H1 (cell line): ENCODE data around the gene OR3A2. TPM values are rescaled to one million over a fixed set of nuclear protein-coding genes. Genes with fewer than 3 reads are reported as not detected.

Experiments used
- CTCF ChIA-PET: fragments of 300-600 bp; sonication (Branson Sonifier 250); formaldehyde crosslinking; loops from one replicate; lab custom pipeline; 2021; ENCODE audit not compliant: partially characterized antibody; lab: Charles Lee
- POLR2A ChIA-PET: fragments of 300-600 bp; sonication (Branson Sonifier 250); formaldehyde crosslinking; loops from one replicate; lab custom pipeline; 2021; ENCODE audit warnings: inconsistent platforms; ENCODE audit not compliant: partially characterized antibody; lab: Charles Lee
- DNase-seq, 2 experiments: peaks; one replicate each; pipeline versions ENCODE4 v3.0.0 to v3.0.0-alpha.2; 2010 to 2022; ENCODE audit warnings: low spot score in 2 of 2, low read depth in 1 of 2, mixed read lengths in 1 of 2
- FAIRE-seq: peaks from 2 replicates; lab custom pipeline; 2011; peaks lifted over from hg19 to GRCh38; lab: Jason Lieb, UNC
- H2AFZ ChIP-seq: 2 replicates; pipeline ENCODE4 v1.8.1; 2012; ENCODE audit warnings: low read length, inconsistent platforms
- H2AK5ac ChIP-seq: 2 replicates; pipeline ENCODE4 v1.6.1; 2013; ENCODE audit warnings: low read depth, low read length
- H2BK120ac ChIP-seq: replicated peaks from 2 replicates; pipeline ENCODE3; 2013; ENCODE audit warnings: low read depth, low read length, inconsistent platforms
- H2BK12ac ChIP-seq: 2 replicates; pipeline ENCODE4 v1.6.1; 2013; ENCODE audit warnings: low read depth, low read length
- H2BK15ac ChIP-seq: 2 replicates; pipeline ENCODE4 v1.6.1; 2013; ENCODE audit warnings: low read length
- H2BK20ac ChIP-seq: 2 replicates; pipeline ENCODE4 v1.6.1; 2013; ENCODE audit warnings: low read length
- H2BK5ac ChIP-seq: 2 replicates; pipeline ENCODE4 v1.6.1; 2013; ENCODE audit warnings: low read depth, low read length
- H3K14ac ChIP-seq: 2 replicates; pipeline ENCODE4 v1.6.1; 2013; ENCODE audit warnings: inconsistent platforms; ENCODE audit not compliant: insufficient read length
- H3K18ac ChIP-seq: 2 replicates; pipeline ENCODE4 v1.6.1; 2013; ENCODE audit warnings: low read length; ENCODE audit errors: extremely low read depth
- H3K23ac ChIP-seq: 2 replicates; pipeline ENCODE4 v1.6.1; 2013; ENCODE audit warnings: inconsistent platforms; ENCODE audit not compliant: insufficient read length
- H3K23me2 ChIP-seq: 2 replicates; pipeline ENCODE4 v1.6.1; 2013; ENCODE audit warnings: low read depth, low read length
- H3K27ac ChIP-seq: 2 replicates; pipeline ENCODE4 v1.6.1; 2011; ENCODE audit warnings: low read depth, low read length, inconsistent platforms
- H3K27me3 ChIP-seq, 4 experiments: replicated peaks in 1 of 4; 1 replicate in 1 of 4; 2 replicates in 3 of 4; pipeline versions ENCODE4 v1.6.1 to v1.8.1; 2011 to 2013; ENCODE audit warnings: low read length in 3 of 4, mild to moderate bottlenecking in 3 of 4, inconsistent platforms in 2 of 4, mixed read lengths in 2 of 4, moderate library complexity in 1 of 4; ENCODE audit not compliant: control insufficient read depth in 3 of 4, insufficient read depth in 3 of 4; ENCODE audit errors: extremely low read depth in 1 of 4
- H3K36me3 ChIP-seq, 4 experiments: 2 replicates each; pipeline versions ENCODE4 v1.6.1 to v1.8.1; 2011 to 2013; ENCODE audit warnings: mild to moderate bottlenecking in 4 of 4, low read length in 3 of 4, moderate library complexity in 2 of 4, control low read depth in 1 of 4, inconsistent platforms in 1 of 4; ENCODE audit not compliant: insufficient read depth in 4 of 4, control insufficient read depth in 2 of 4
- H3K4ac ChIP-seq: replicated peaks from 2 replicates; pipeline ENCODE3; 2013; ENCODE audit warnings: low read length, low read depth, mixed read lengths, inconsistent platforms; ENCODE audit not compliant: insufficient read length
- H3K4me1 ChIP-seq, 4 experiments: replicated peaks in 1 of 4; 1 replicate in 1 of 4; 2 replicates in 3 of 4; pipeline versions ENCODE4 v1.6.1 to v1.8.1; 2011 to 2013; ENCODE audit warnings: low read length in 3 of 4, inconsistent platforms in 2 of 4, mixed read lengths in 1 of 4; ENCODE audit not compliant: insufficient read depth in 4 of 4, control insufficient read depth in 3 of 4
- H3K4me2 ChIP-seq, 2 experiments: 2 replicates each; pipeline versions ENCODE4 v1.6.1 to v1.8.1; 2011 to 2013; ENCODE audit warnings: low read depth in 2 of 2, low read length in 2 of 2, control low read depth in 1 of 2, inconsistent platforms in 1 of 2, mild to moderate bottlenecking in 1 of 2; ENCODE audit not compliant: insufficient read depth in 1 of 2
- H3K4me3 ChIP-seq, 4 experiments: fragments of 200-600, 300-600 bp in 1 of 4; sonication (generic), shearing (Covaris generic), sonication (Bioruptor Twin) in 1 of 4; 2 replicates each; pipeline versions ENCODE4 v1.5.1 to v1.8.1; 2011 to 2016; ENCODE audit warnings: low read length in 4 of 4, low read depth in 3 of 4, control low read depth in 2 of 4, inconsistent platforms in 2 of 4, mild to moderate bottlenecking in 2 of 4, mixed read lengths in 1 of 4, moderate library complexity in 1 of 4; ENCODE audit not compliant: insufficient read depth in 2 of 4; ENCODE audit errors: extremely low read depth in 1 of 4
- H3K56ac ChIP-seq: replicated peaks from 2 replicates; pipeline ENCODE3; 2013; ENCODE audit warnings: low read depth, mild to moderate bottlenecking, mixed read lengths, low read length, inconsistent platforms; ENCODE audit not compliant: insufficient read length
- H3K79me1 ChIP-seq: 2 replicates; pipeline ENCODE4 v1.6.1; 2013; ENCODE audit warnings: low read depth, low read length, control low read depth
- H3K79me2 ChIP-seq, 2 experiments: 2 replicates each; pipeline versions ENCODE4 v1.6.1 to v1.8.1; 2012 to 2013; ENCODE audit warnings: low read length in 2 of 2, mild to moderate bottlenecking in 2 of 2, inconsistent platforms in 1 of 2; ENCODE audit not compliant: insufficient read depth in 2 of 2, control insufficient read depth in 1 of 2
- H3K9ac ChIP-seq, 4 experiments: replicated peaks in 1 of 4; 1 replicate in 1 of 4; 2 replicates in 3 of 4; pipeline versions ENCODE4 v1.6.1 to v1.8.1; 2011 to 2013; ENCODE audit warnings: low read depth in 3 of 4, low read length in 3 of 4, control low read depth in 2 of 4, mild to moderate bottlenecking in 2 of 4, moderate library complexity in 2 of 4, inconsistent platforms in 1 of 4; ENCODE audit errors: extremely low read depth in 1 of 4
- H3K9me3 ChIP-seq, 2 experiments: 2 replicates each; pipeline versions ENCODE4 v1.6.1 to v1.8.1; 2012 to 2013; ENCODE audit warnings: mild to moderate bottlenecking in 2 of 2, moderate library complexity in 2 of 2, control low read depth in 1 of 2, inconsistent platforms in 1 of 2, low read depth in 1 of 2, low read length in 1 of 2, mixed read lengths in 1 of 2; ENCODE audit not compliant: insufficient read depth in 2 of 2
- H4K20me1 ChIP-seq, 2 experiments: replicated peaks in 1 of 2; 2 replicates each; pipeline versions ENCODE3 to v1.8.1; 2011 to 2013; ENCODE audit warnings: inconsistent platforms in 2 of 2, low read length in 2 of 2, mild to moderate bottlenecking in 1 of 2; ENCODE audit not compliant: insufficient read depth in 2 of 2, control insufficient read depth in 1 of 2
- H4K5ac ChIP-seq: 2 replicates; pipeline ENCODE4 v1.6.1; 2013; ENCODE audit warnings: low read length, low read depth, mixed read lengths, inconsistent platforms; ENCODE audit not compliant: insufficient read length
- H4K8ac ChIP-seq: 2 replicates; pipeline ENCODE4 v1.8.0; 2013; ENCODE audit warnings: mild to moderate bottlenecking, moderate library complexity, low read length, inconsistent platforms; ENCODE audit not compliant: insufficient read depth; ENCODE audit errors: extremely low read depth
- H4K91ac ChIP-seq: replicated peaks from 2 replicates; pipeline ENCODE3; 2013; ENCODE audit warnings: low read length, mixed read lengths, inconsistent platforms; ENCODE audit not compliant: insufficient read length
- CTCF ChIP-seq, 3 experiments: IDR thresholded peaks; 1 replicate in 2 of 3; 2 replicates in 1 of 3; pipeline versions ENCODE4 v1.5.1 to v1.6.1; 2011; ENCODE audit warnings: low read length in 3 of 3, mild to moderate bottlenecking in 3 of 3, inconsistent platforms in 2 of 3, low read depth in 1 of 3, moderate library complexity in 1 of 3; ENCODE audit not compliant: insufficient read depth in 1 of 3; ENCODE audit errors: control extremely low read depth in 1 of 3
- NRF1 ChIP-seq: IDR thresholded peaks from 2 replicates; pipeline ENCODE4 v1.6.1; 2011; ENCODE audit warnings: mild to moderate bottlenecking, low read depth, low read length, improper control_type of control experiment
- RAD21 ChIP-seq, 2 experiments: IDR thresholded peaks in 1 of 2; conservative IDR thresholded peaks in 1 of 2; 2 replicates each; pipeline ENCODE4 v1.6.1; 2011; ENCODE audit warnings: low read depth in 2 of 2, low read length in 2 of 2, improper control_type of control experiment in 1 of 2, inconsistent platforms in 1 of 2, mild to moderate bottlenecking in 1 of 2, moderate library complexity in 1 of 2
- WGBS, 2 experiments: shearing (Covaris generic) in 1 of 2; methylation state at CpG; one replicate each; pipeline versions ENCODE4 v1.1.6 to v1.1.7; 2013 to 2015; ENCODE audit warnings: low lambda C conversion rate in 2 of 2, mixed read lengths in 2 of 2, inconsistent platforms in 1 of 2, low coverage in 1 of 2, missing lambda C conversion rate in 1 of 2; ENCODE audit not compliant: insufficient replicate concordance in 2 of 2, insufficient coverage in 1 of 2, insufficient read length in 1 of 2; ENCODE audit errors: extremely low coverage in 1 of 2, missing lambda C conversion rate in 1 of 2; 5-methylcytosine and 5-hydroxymethylcytosine counted together
- polyA plus RNA-seq, 7 experiments: library from polyadenylated mRNA; depleted of rRNA in 3 of 7; stranded (reverse) in 5 of 7; unstranded in 2 of 7; fragments of >200 nt in 5 of 7; fragments of 200-250 nt in 2 of 7; gene quantifications; 1 replicate in 5 of 7; 2 replicates in 1 of 7; 4 replicates in 1 of 7; pipeline versions ENCODE4 v1.2.1 to v1.2.3, GENCODE V29; 2011 to 2013; ENCODE audit warnings: missing spikeins in 2 of 7, mixed read lengths in 2 of 7
- total RNA-seq: library from RNA; stranded (reverse); fragmentation: NEBNext Ultra II Directional; extraction: Animal tissue kit (Norgen Biotek cat#: 25700); gene quantifications from 2 replicates; pipeline ENCODE4 v1.2.1, GENCODE V29; 2021

Gene OR3A2
- total and polyA plus RNA-seq, 2 of the 8 experiments (the other 6 are each of a cell fraction or from before 2014, with no cell fraction given) = not detected

- DNase-seq (no peak), FAIRE-seq (no peak)
- H2BK15ac ChIP-seq = no peak overlapping the region
- H3K4me1 ChIP-seq = no peaks in the 10 kb centered on the region
- TF ChIP-seq RAD21 (IDR thresholded peaks at IDR 0.05 in 1 of 2, conservative IDR thresholded peaks at IDR 0.05 in 1 of 2; ENCODE audit: low read depth in 2 of 2, low read length in 2 of 2) = peak; percentile 36 to 45; a peak in 3 of 4 replicates
- TF ChIP-seq CTCF (IDR thresholded peaks at IDR 0.05; ENCODE audit: control extremely low read depth in 1 of 3, insufficient read depth in 1 of 3, low read depth in 1 of 3, low read length in 3 of 3) = peak; percentile 5 to 34 (median 6); a peak in 3 of 4 replicates
- TF ChIP-seq NRF1 = no peak
- no peaks in the 10 kb centered on the region for H3K36me3 ChIP-seq
- H3K4me3 ChIP-seq = no peak overlapping the region
- H2AK5ac ChIP-seq = no peak overlapping the region
- no peak overlapping the region for H3K18ac ChIP-seq
- H3K56ac ChIP-seq = no peak overlapping the region
- H4K20me1 ChIP-seq = no peaks in the 10 kb centered on the region
- peaks cover 0 to 20% of the 10 kb centered on the region in 2 experiments; a peak in 2 of 4 replicates for H3K9me3 ChIP-seq
- H3K4me2 ChIP-seq = no peak overlapping the region
- 84% methylated on average over 4 of the region's 4 CpGs; no CpG with 5 or more reads in 1 of the 2 experiments for WGBS, 2 experiments
- H3K23me2 ChIP-seq = no peaks in the 10 kb centered on the region
- no peak overlapping the region for H2BK120ac ChIP-seq
- H2BK12ac ChIP-seq = no peak overlapping the region
- no peak overlapping the region for H2AFZ ChIP-seq
- ChIA-PET CTCF (no interaction called here), POLR2A (no interaction called here)
- no peak overlapping the region for H4K91ac ChIP-seq
- H3K79me1 ChIP-seq = no peaks in the 10 kb centered on the region
- no peak overlapping the region for H3K27ac ChIP-seq
- H3K27me3 ChIP-seq = no peaks in the 10 kb centered on the region
- no peak overlapping the region for H3K4ac ChIP-seq
- H2BK5ac ChIP-seq = no peak overlapping the region
- no peak overlapping the region for H2BK20ac ChIP-seq
- no peaks in the 10 kb centered on the region for H3K79me2 ChIP-seq
- no peak overlapping the region for H3K14ac ChIP-seq
- no peak overlapping the region for H4K8ac ChIP-seq
- H4K5ac ChIP-seq = no peak overlapping the region
- no peak overlapping the region for H3K9ac ChIP-seq
- H3K23ac ChIP-seq = no peak overlapping the region
These were observed 50.2 kb downstream of the OR3A2 start for GRCh38 chr17:3335876-3336275.
